H1 (cell line): ENCODE results near the gene FOXD3. TPM values are rescaled to one million over a fixed set of nuclear protein-coding genes. Genes with fewer than 3 reads are reported as not detected.

ENCODE experiments used
- CTCF ChIA-PET: fragments of 300-600 bp; sonication (Branson Sonifier 250); formaldehyde crosslinking; loops from one replicate; lab custom pipeline; 2021; ENCODE audit not compliant: partially characterized antibody; lab: Charles Lee
- POLR2A ChIA-PET: fragments of 300-600 bp; sonication (Branson Sonifier 250); formaldehyde crosslinking; loops from one replicate; lab custom pipeline; 2021; ENCODE audit warnings: inconsistent platforms; ENCODE audit not compliant: partially characterized antibody; lab: Charles Lee
- DNase-seq, 2 experiments: peaks; one replicate each; pipeline versions ENCODE4 v3.0.0 to v3.0.0-alpha.2; 2010 to 2022; ENCODE audit warnings: low spot score in 2 of 2, low read depth in 1 of 2, mixed read lengths in 1 of 2
- FAIRE-seq: peaks from 2 replicates; lab custom pipeline; 2011; peaks lifted over from hg19 to GRCh38; lab: Jason Lieb, UNC
- H2AFZ ChIP-seq: 2 replicates; pipeline ENCODE4 v1.8.1; 2012; ENCODE audit warnings: low read length, inconsistent platforms
- H2AK5ac ChIP-seq: 2 replicates; pipeline ENCODE4 v1.6.1; 2013; ENCODE audit warnings: low read depth, low read length
- H2BK120ac ChIP-seq: replicated peaks from 2 replicates; pipeline ENCODE3; 2013; ENCODE audit warnings: low read depth, low read length, inconsistent platforms
- H2BK12ac ChIP-seq: 2 replicates; pipeline ENCODE4 v1.6.1; 2013; ENCODE audit warnings: low read depth, low read length
- H2BK15ac ChIP-seq: 2 replicates; pipeline ENCODE4 v1.6.1; 2013; ENCODE audit warnings: low read length
- H2BK20ac ChIP-seq: 2 replicates; pipeline ENCODE4 v1.6.1; 2013; ENCODE audit warnings: low read length
- H2BK5ac ChIP-seq: 2 replicates; pipeline ENCODE4 v1.6.1; 2013; ENCODE audit warnings: low read depth, low read length
- H3K14ac ChIP-seq: 2 replicates; pipeline ENCODE4 v1.6.1; 2013; ENCODE audit warnings: inconsistent platforms; ENCODE audit not compliant: insufficient read length
- H3K18ac ChIP-seq: 2 replicates; pipeline ENCODE4 v1.6.1; 2013; ENCODE audit warnings: low read length; ENCODE audit errors: extremely low read depth
- H3K23ac ChIP-seq: 2 replicates; pipeline ENCODE4 v1.6.1; 2013; ENCODE audit warnings: inconsistent platforms; ENCODE audit not compliant: insufficient read length
- H3K23me2 ChIP-seq: 2 replicates; pipeline ENCODE4 v1.6.1; 2013; ENCODE audit warnings: low read depth, low read length
- H3K27ac ChIP-seq: 2 replicates; pipeline ENCODE4 v1.6.1; 2011; ENCODE audit warnings: low read depth, low read length, inconsistent platforms
- H3K27me3 ChIP-seq, 4 experiments: replicated peaks in 1 of 4; 1 replicate in 1 of 4; 2 replicates in 3 of 4; pipeline versions ENCODE4 v1.6.1 to v1.8.1; 2011 to 2013; ENCODE audit warnings: low read length in 3 of 4, mild to moderate bottlenecking in 3 of 4, inconsistent platforms in 2 of 4, mixed read lengths in 2 of 4, moderate library complexity in 1 of 4; ENCODE audit not compliant: control insufficient read depth in 3 of 4, insufficient read depth in 3 of 4; ENCODE audit errors: extremely low read depth in 1 of 4
- H3K36me3 ChIP-seq, 4 experiments: 2 replicates each; pipeline versions ENCODE4 v1.6.1 to v1.8.1; 2011 to 2013; ENCODE audit warnings: mild to moderate bottlenecking in 4 of 4, low read length in 3 of 4, moderate library complexity in 2 of 4, control low read depth in 1 of 4, inconsistent platforms in 1 of 4; ENCODE audit not compliant: insufficient read depth in 4 of 4, control insufficient read depth in 2 of 4
- H3K4ac ChIP-seq: replicated peaks from 2 replicates; pipeline ENCODE3; 2013; ENCODE audit warnings: low read length, low read depth, mixed read lengths, inconsistent platforms; ENCODE audit not compliant: insufficient read length
- H3K4me1 ChIP-seq, 4 experiments: replicated peaks in 1 of 4; 1 replicate in 1 of 4; 2 replicates in 3 of 4; pipeline versions ENCODE4 v1.6.1 to v1.8.1; 2011 to 2013; ENCODE audit warnings: low read length in 3 of 4, inconsistent platforms in 2 of 4, mixed read lengths in 1 of 4; ENCODE audit not compliant: insufficient read depth in 4 of 4, control insufficient read depth in 3 of 4
- H3K4me2 ChIP-seq, 2 experiments: 2 replicates each; pipeline versions ENCODE4 v1.6.1 to v1.8.1; 2011 to 2013; ENCODE audit warnings: low read depth in 2 of 2, low read length in 2 of 2, control low read depth in 1 of 2, inconsistent platforms in 1 of 2, mild to moderate bottlenecking in 1 of 2; ENCODE audit not compliant: insufficient read depth in 1 of 2
- H3K4me3 ChIP-seq, 4 experiments: fragments of 200-600, 300-600 bp in 1 of 4; sonication (generic), shearing (Covaris generic), sonication (Bioruptor Twin) in 1 of 4; 2 replicates each; pipeline versions ENCODE4 v1.5.1 to v1.8.1; 2011 to 2016; ENCODE audit warnings: low read length in 4 of 4, low read depth in 3 of 4, control low read depth in 2 of 4, inconsistent platforms in 2 of 4, mild to moderate bottlenecking in 2 of 4, mixed read lengths in 1 of 4, moderate library complexity in 1 of 4; ENCODE audit not compliant: insufficient read depth in 2 of 4; ENCODE audit errors: extremely low read depth in 1 of 4
- H3K56ac ChIP-seq: replicated peaks from 2 replicates; pipeline ENCODE3; 2013; ENCODE audit warnings: low read depth, mild to moderate bottlenecking, mixed read lengths, low read length, inconsistent platforms; ENCODE audit not compliant: insufficient read length
- H3K79me1 ChIP-seq: 2 replicates; pipeline ENCODE4 v1.6.1; 2013; ENCODE audit warnings: low read depth, low read length, control low read depth
- H3K79me2 ChIP-seq, 2 experiments: 2 replicates each; pipeline versions ENCODE4 v1.6.1 to v1.8.1; 2012 to 2013; ENCODE audit warnings: low read length in 2 of 2, mild to moderate bottlenecking in 2 of 2, inconsistent platforms in 1 of 2; ENCODE audit not compliant: insufficient read depth in 2 of 2, control insufficient read depth in 1 of 2
- H3K9ac ChIP-seq, 4 experiments: replicated peaks in 1 of 4; 1 replicate in 1 of 4; 2 replicates in 3 of 4; pipeline versions ENCODE4 v1.6.1 to v1.8.1; 2011 to 2013; ENCODE audit warnings: low read depth in 3 of 4, low read length in 3 of 4, control low read depth in 2 of 4, mild to moderate bottlenecking in 2 of 4, moderate library complexity in 2 of 4, inconsistent platforms in 1 of 4; ENCODE audit errors: extremely low read depth in 1 of 4
- H3K9me3 ChIP-seq, 2 experiments: 2 replicates each; pipeline versions ENCODE4 v1.6.1 to v1.8.1; 2012 to 2013; ENCODE audit warnings: mild to moderate bottlenecking in 2 of 2, moderate library complexity in 2 of 2, control low read depth in 1 of 2, inconsistent platforms in 1 of 2, low read depth in 1 of 2, low read length in 1 of 2, mixed read lengths in 1 of 2; ENCODE audit not compliant: insufficient read depth in 2 of 2
- H4K20me1 ChIP-seq, 2 experiments: replicated peaks in 1 of 2; 2 replicates each; pipeline versions ENCODE3 to v1.8.1; 2011 to 2013; ENCODE audit warnings: inconsistent platforms in 2 of 2, low read length in 2 of 2, mild to moderate bottlenecking in 1 of 2; ENCODE audit not compliant: insufficient read depth in 2 of 2, control insufficient read depth in 1 of 2
- H4K5ac ChIP-seq: 2 replicates; pipeline ENCODE4 v1.6.1; 2013; ENCODE audit warnings: low read length, low read depth, mixed read lengths, inconsistent platforms; ENCODE audit not compliant: insufficient read length
- H4K8ac ChIP-seq: 2 replicates; pipeline ENCODE4 v1.8.0; 2013; ENCODE audit warnings: mild to moderate bottlenecking, moderate library complexity, low read length, inconsistent platforms; ENCODE audit not compliant: insufficient read depth; ENCODE audit errors: extremely low read depth
- H4K91ac ChIP-seq: replicated peaks from 2 replicates; pipeline ENCODE3; 2013; ENCODE audit warnings: low read length, mixed read lengths, inconsistent platforms; ENCODE audit not compliant: insufficient read length
- HDAC2 ChIP-seq, 2 experiments: fragments of 300-600 bp in 1 of 2; sonication (generic) in 1 of 2; IDR thresholded peaks; 2 replicates each; pipeline ENCODE4 v1.6.1; 2011 to 2012; ENCODE audit warnings: low read depth in 2 of 2, low read length in 2 of 2, mild to moderate bottlenecking in 2 of 2, moderate library complexity in 2 of 2, borderline replicate concordance in 1 of 2, inconsistent platforms in 1 of 2
- TAF1 ChIP-seq: IDR thresholded peaks from 2 replicates; pipeline ENCODE4 v1.6.1; 2011; ENCODE audit warnings: mild to moderate bottlenecking, low read depth, low read length
- TEAD4 ChIP-seq: IDR thresholded peaks from 2 replicates; pipeline ENCODE4 v1.6.1; 2012; ENCODE audit warnings: low read depth, low read length, inconsistent platforms, mixed read lengths
- ZNF274 ChIP-seq: IDR thresholded peaks from 2 replicates; pipeline ENCODE4 v1.7.0; 2012; ENCODE audit warnings: low read length, borderline replicate concordance; ENCODE audit errors: extremely low read depth
- WGBS, 2 experiments: shearing (Covaris generic) in 1 of 2; methylation state at CpG; one replicate each; pipeline versions ENCODE4 v1.1.6 to v1.1.7; 2013 to 2015; ENCODE audit warnings: low lambda C conversion rate in 2 of 2, mixed read lengths in 2 of 2, inconsistent platforms in 1 of 2, low coverage in 1 of 2, missing lambda C conversion rate in 1 of 2; ENCODE audit not compliant: insufficient replicate concordance in 2 of 2, insufficient coverage in 1 of 2, insufficient read length in 1 of 2; ENCODE audit errors: extremely low coverage in 1 of 2, missing lambda C conversion rate in 1 of 2; 5-methylcytosine and 5-hydroxymethylcytosine counted together
- polyA plus RNA-seq, 7 experiments: library from polyadenylated mRNA; depleted of rRNA in 3 of 7; stranded (reverse) in 5 of 7; unstranded in 2 of 7; fragments of >200 nt in 5 of 7; fragments of 200-250 nt in 2 of 7; gene quantifications; 1 replicate in 5 of 7; 2 replicates in 1 of 7; 4 replicates in 1 of 7; pipeline versions ENCODE4 v1.2.1 to v1.2.3, GENCODE V29; 2011 to 2013; ENCODE audit warnings: missing spikeins in 2 of 7, mixed read lengths in 2 of 7
- total RNA-seq: library from RNA; stranded (reverse); fragmentation: NEBNext Ultra II Directional; extraction: Animal tissue kit (Norgen Biotek cat#: 25700); gene quantifications from 2 replicates; pipeline ENCODE4 v1.2.1, GENCODE V29; 2021

The FOXD3 gene
- total and polyA plus RNA-seq, 2 of the 8 experiments (the other 6 are each of a cell fraction or from before 2014, with no cell fraction given): 8.7 to 33.7 TPM

GRCh38 chr1:63343922-63344321 is 21.6 kb downstream of the FOXD3 start:
- H3K14ac ChIP-seq: no peak overlapping the region
- H4K91ac ChIP-seq: no peak overlapping the region
- no peaks in the 10 kb centered on the region for H3K79me1 ChIP-seq
- H3K18ac ChIP-seq: no peak overlapping the region
- TF ChIP-seq ZNF274: no peak
- no peak for TF ChIP-seq HDAC2 (IDR thresholded peaks at IDR 0.05; ENCODE audit: borderline replicate concordance in 1 of 2, low read depth in 2 of 2, low read length in 2 of 2)
- TF ChIP-seq TAF1: no peak
- no peak for TF ChIP-seq TEAD4
- no peak overlapping the region for H2BK20ac ChIP-seq
- DNase-seq (no peak), FAIRE-seq (no peak)
- no peak overlapping the region for H4K5ac ChIP-seq
- H2AFZ ChIP-seq: no peak overlapping the region
- H2AK5ac ChIP-seq: no peak overlapping the region
- no peaks in the 10 kb centered on the region for H3K23me2 ChIP-seq
- H3K27ac ChIP-seq: no peak overlapping the region
- H4K20me1 ChIP-seq: no peaks in the 10 kb centered on the region
- H3K79me2 ChIP-seq: no peaks in the 10 kb centered on the region
- no peak overlapping the region for H3K23ac ChIP-seq
- H2BK12ac ChIP-seq: no peak overlapping the region
- H3K36me3 ChIP-seq: no peaks in the 10 kb centered on the region
- H3K4ac ChIP-seq: no peak overlapping the region
- no peak overlapping the region for H2BK15ac ChIP-seq
- no peak overlapping the region for H3K9ac ChIP-seq
- no peak overlapping the region for H3K4me3 ChIP-seq
- H3K56ac ChIP-seq: no peak overlapping the region
- POLR2A ChIA-PET: interaction anchor here (0.8 to 1.2 kb wide), 3 partner anchors 12 to 21 kb away, joined by 3 to 4 read pairs (median 3); no protein-coding TSS in a partner anchor
- H4K8ac ChIP-seq: no peak overlapping the region
- no peak overlapping the region for H2BK120ac ChIP-seq
- no peak overlapping the region for H3K4me2 ChIP-seq
- CTCF ChIA-PET: interaction anchor here (0.8 to 2.8 kb wide), 5 partner anchors 9 to 195 kb away, joined by 3 to 15 read pairs (median 4); no protein-coding TSS in a partner anchor
- WGBS, 2 experiments: no CpG with 5 or more reads among the region's 1 CpG
- no peak overlapping the region for H2BK5ac ChIP-seq
- no peaks in the 10 kb centered on the region for H3K9me3 ChIP-seq
- H3K27me3 ChIP-seq: no peaks in the 10 kb centered on the region; a peak in 1 of 7 replicates
- peaks cover 0 to 7% (median 2%) of the 10 kb centered on the region in 4 experiments; a peak in 2 of 7 replicates for H3K4me1 ChIP-seq
